GM21619 (cell line): ENCODE measurements around the gene TUBA4A.
A peak's percentile ranks its signal among the peaks of the same experiment; 100 is the strongest.
"Not testable (repeated sequence)": the region's sequence is repeated elsewhere in the genome, so short reads cannot be mapped to it uniquely, and the experiment has no call there.

Experiments
- ATAC-seq: cut with Tn5 transposase; IDR thresholded peaks from one replicate; pipeline ENCODE4 v1.9.1; 2021; ENCODE audit not compliant: unreplicated experiment

TUBA4A gene

GRCh38 chr2:219287116-219287440, 33.4 kb upstream of the TUBA4A start:
- not testable (repeated sequence) for ATAC-seq

GRCh38 chr2:219286436-219287115, 32.9 kb upstream of the TUBA4A start:
- ATAC-seq, result no peak

GRCh38 chr2:219285894-219286425, 32.2 kb upstream of the TUBA4A start:
- ATAC-seq, result no peak

- no peak for ATAC-seq
These were observed 31.6 kb upstream of the TUBA4A start for GRCh38 chr2:219285373-219285735.

- ATAC-seq, result no peak
These were observed 31.0 kb upstream of the TUBA4A start for GRCh38 chr2:219284501-219285372.

GRCh38 chr2:219282943-219283581, 29.3 kb upstream of the TUBA4A start:
- ATAC-seq, result no peak

- ATAC-seq, result no peak
These were observed 28.7 kb upstream of the TUBA4A start for GRCh38 chr2:219282375-219282774.

- no peak for ATAC-seq
These were observed 27.9 kb upstream of the TUBA4A start for GRCh38 chr2:219281588-219281987.

GRCh38 chr2:219280651-219281050, 26.9 kb upstream of the TUBA4A start:
- ATAC-seq, result no peak

- no peak for ATAC-seq
These were observed 26.3 kb upstream of the TUBA4A start for GRCh38 chr2:219279916-219280516.

- ATAC-seq, result peak; percentile 84
These were observed 25.6 kb upstream of the TUBA4A start, which contains the start of gene DNAJB2 for GRCh38 chr2:219279151-219279915. DNAJB2 (plus strand) TSS chr2:219279366; CDS start chr2:219279834, 468 bp downstream.

GRCh38 chr2:219278655-219279150, 25.0 kb upstream of the TUBA4A start:
- ATAC-seq, result no peak

GRCh38 chr2:219277703-219278654, 24.3 kb upstream of the TUBA4A start:
- ATAC-seq, result peak; percentile 23

GRCh38 chr2:219274361-219274921, 20.7 kb upstream of the TUBA4A start:
- no peak for ATAC-seq

GRCh38 chr2:219273937-219274336, 20.2 kb upstream of the TUBA4A start:
- ATAC-seq, result no peak

- no peak for ATAC-seq
These were observed 19.3 kb upstream of the TUBA4A start for GRCh38 chr2:219272995-219273394.

- ATAC-seq, result no peak
These were observed 18.6 kb upstream of the TUBA4A start for GRCh38 chr2:219272356-219272755.

- ATAC-seq, result no peak
These were observed 17.3 kb upstream of the TUBA4A start for GRCh38 chr2:219271021-219271420.

- ATAC-seq, result no peak
These were observed 16.3 kb upstream of the TUBA4A start for GRCh38 chr2:219270055-219270372.
